HepG2 (cell line): ENCODE data around the gene MAPK9. TPM values are rescaled to one million over a fixed set of nuclear protein-coding genes. Genes with fewer than 3 reads are reported as not detected.

Experiments used
- ATF7-NPFF ChIP-seq: sonication (generic); formaldehyde crosslinking; IDR thresholded peaks from 2 replicates; pipeline ENCODE4 v1.8.1; 2023; ENCODE audit warnings: mild to moderate bottlenecking, low read depth, missing genetic modification reagents, moderate library complexity
- CHD4 ChIP-seq: fragments of 200-600 bp; sonication (generic); IDR thresholded peaks from 2 replicates; pipeline ENCODE4 v1.7.0; 2017; ENCODE audit warnings: mild to moderate bottlenecking, low read length, borderline replicate concordance
- ETV6 ChIP-seq: sonication (generic); formaldehyde crosslinking; conservative IDR thresholded peaks from 2 replicates; pipeline ENCODE4 v1.4.0; 2020; ENCODE audit warnings: missing genetic modification reagents
- GATA4 ChIP-seq: sonication (generic); IDR thresholded peaks from 2 replicates; pipeline ENCODE4 v1.6.1; 2016; ENCODE audit warnings: antibody characterized with exemption, low read depth, borderline replicate concordance
- KDM5B ChIP-seq: sonication (generic); formaldehyde crosslinking; IDR thresholded peaks from 2 replicates; pipeline ENCODE4 v1.4.0; 2020; ENCODE audit warnings: missing genetic modification reagents, mild to moderate bottlenecking, borderline replicate concordance
- NCOA5 ChIP-seq: sonication (generic); formaldehyde crosslinking; IDR thresholded peaks from 2 replicates; pipeline ENCODE4 v1.4.0; 2020; ENCODE audit warnings: missing genetic modification reagents
- ZFP90 ChIP-seq: sonication (generic); formaldehyde crosslinking; IDR thresholded peaks from 2 replicates; pipeline ENCODE4 v1.8.0; 2022; ENCODE audit warnings: missing genetic modification reagents, mild to moderate bottlenecking, inconsistent platforms, borderline replicate concordance
- ZMYM3 ChIP-seq: sonication (generic); formaldehyde crosslinking; IDR thresholded peaks from 2 replicates; pipeline ENCODE4 v1.5.1; 2020; ENCODE audit warnings: mild to moderate bottlenecking, missing genetic modification reagents
- ZNF251 ChIP-seq: sonication (generic); formaldehyde crosslinking; IDR thresholded peaks from 2 replicates; pipeline ENCODE4 v1.9.0; 2021; ENCODE audit warnings: mild to moderate bottlenecking, missing genetic modification reagents
- ZNF468 ChIP-seq: sonication (generic); formaldehyde crosslinking; IDR thresholded peaks from 2 replicates; pipeline ENCODE4 v1.8.0; 2022; ENCODE audit warnings: mild to moderate bottlenecking, moderate library complexity, missing genetic modification reagents
- ZNF619 ChIP-seq: sonication (generic); formaldehyde crosslinking; IDR thresholded peaks from 2 replicates; pipeline ENCODE4 v1.4.0; 2020; ENCODE audit warnings: mild to moderate bottlenecking, missing genetic modification reagents
- ZNF879 ChIP-seq: sonication (generic); formaldehyde crosslinking; IDR thresholded peaks from 2 replicates; pipeline ENCODE4 v1.8.1; 2023; ENCODE audit warnings: missing genetic modification reagents
- polyA plus RNA-seq, 8 experiments: library from polyadenylated mRNA; depleted of rRNA in 3 of 8; stranded (reverse) in 7 of 8; unstranded in 1 of 8; fragments of >200 nt; fragmentation: Illumina TruSeq in 4 of 8; extraction: Trizol in 4 of 8; gene quantifications; 2 replicates each; pipeline versions ENCODE4 v1.2.1 to v1.2.3, GENCODE V29; 2011 to 2016; ENCODE audit warnings: low read depth in 4 of 8, missing spikeins in 1 of 8, mixed read lengths in 1 of 8; ENCODE audit not compliant: insufficient read depth in 1 of 8
- total RNA-seq, 5 experiments: library from RNA; depleted of rRNA; stranded (reverse); fragments of >200 nt; fragmentation: Illumina TruSeq; extraction: Trizol; gene quantifications; 2 replicates each; pipeline ENCODE4 v1.2.3, GENCODE V29; 2016; ENCODE audit warnings: low read depth in 1 of 5
- TF ChIP-seq, protein P1 (sequence below): sonication (generic); formaldehyde crosslinking; IDR thresholded peaks from 2 replicates; pipeline ENCODE4 v1.5.0; 2020; ENCODE audit warnings: mild to moderate bottlenecking, missing genetic modification reagents
- TF ChIP-seq, protein P2 (sequence below): sonication (generic); formaldehyde crosslinking; IDR thresholded peaks from 2 replicates; pipeline ENCODE4 v1.4.0; 2020; ENCODE audit warnings: missing genetic modification reagents
- TF ChIP-seq, protein P3 (sequence below): IDR thresholded peaks from 2 replicates; pipeline ENCODE4 v1.6.1; 2016; ENCODE audit warnings: mild to moderate bottlenecking, missing biosample characterization, missing genetic modification reagents
- TF ChIP-seq, protein P4 (sequence below): IDR thresholded peaks from 2 replicates; pipeline ENCODE4 v1.6.1; 2018; ENCODE audit warnings: missing genetic modification reagents

MAPK9 gene
- total and polyA plus RNA-seq, 2 of the 13 experiments (the other 11 are each of a cell fraction or from before 2014, with no cell fraction given): 30.1 to 56.1 TPM

DNA sequence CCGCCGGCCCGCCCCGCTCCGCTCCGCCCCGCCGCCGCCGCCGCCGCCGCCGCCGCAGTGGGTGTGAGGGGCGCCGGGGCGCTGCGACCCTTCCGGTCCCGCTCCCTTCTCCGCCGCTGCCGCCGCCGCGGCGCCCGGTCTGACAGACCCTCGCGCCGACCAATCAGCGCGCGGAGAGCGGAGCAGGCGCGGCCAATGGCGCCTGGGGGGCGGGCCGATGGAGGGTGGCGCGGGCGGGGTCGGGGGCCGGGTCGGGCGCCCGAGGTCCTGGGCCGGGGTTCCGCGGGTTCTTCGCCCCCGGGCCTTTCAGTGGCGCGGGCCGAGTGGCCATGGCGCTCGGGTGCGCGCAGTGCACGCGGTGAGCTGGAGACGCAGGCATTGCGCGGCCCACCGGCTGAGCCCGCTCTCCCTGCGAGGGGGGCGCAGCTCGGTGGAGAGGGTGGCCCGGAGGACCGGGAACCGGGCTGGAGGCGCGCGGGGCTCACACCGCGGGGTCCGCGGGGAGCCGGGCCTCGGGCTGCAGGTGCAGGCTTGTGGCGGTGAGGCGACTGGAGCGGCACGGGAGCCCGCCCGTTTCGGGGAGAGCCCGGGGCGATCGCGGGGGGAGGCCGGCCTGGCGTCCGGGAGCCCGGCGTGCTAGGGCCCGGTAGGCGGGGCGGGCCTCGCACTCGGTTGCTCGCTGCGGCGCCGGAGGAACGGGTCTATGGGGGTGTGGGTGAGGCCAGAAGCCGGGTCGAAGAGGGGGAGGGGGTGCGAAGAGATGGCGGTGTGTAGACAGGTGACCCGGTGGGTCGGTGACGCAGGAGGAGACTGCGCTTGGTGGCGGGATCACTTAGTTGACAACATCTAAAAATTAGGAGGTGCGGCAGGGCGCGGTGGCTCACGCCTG, at the start of gene MAPK9 (continued):
- TF ChIP-seq KDM5B (CRISPR knock-in tag) (peak; percentile 79; the same call in 1 of the 2 replicates), ETV6 (CRISPR knock-in tag) (no peak), ATF7-NPFF (CRISPR knock-in tag) (peak; percentile 77), CHD4 (no peak), ZNF251 (CRISPR knock-in tag) (no peak), ZNF619 (CRISPR knock-in tag) (0 out of 2 replicates have a peak, but pooled peaks have one; percentile 28), ZFP90 (CRISPR knock-in tag) (0 out of 2 replicates have a peak, but pooled peaks have one; percentile 61), ZNF879 (CRISPR knock-in tag) (peak; percentile 34; the same call in 1 of the 2 replicates), GATA4 (no peak), NCOA5 (no peak), ZMYM3 (CRISPR knock-in tag) (peak; percentile 10; the same call in 1 of the 2 replicates), ZNF468 (CRISPR knock-in tag) (no peak)
- TF ChIP-seq, protein P1, sequence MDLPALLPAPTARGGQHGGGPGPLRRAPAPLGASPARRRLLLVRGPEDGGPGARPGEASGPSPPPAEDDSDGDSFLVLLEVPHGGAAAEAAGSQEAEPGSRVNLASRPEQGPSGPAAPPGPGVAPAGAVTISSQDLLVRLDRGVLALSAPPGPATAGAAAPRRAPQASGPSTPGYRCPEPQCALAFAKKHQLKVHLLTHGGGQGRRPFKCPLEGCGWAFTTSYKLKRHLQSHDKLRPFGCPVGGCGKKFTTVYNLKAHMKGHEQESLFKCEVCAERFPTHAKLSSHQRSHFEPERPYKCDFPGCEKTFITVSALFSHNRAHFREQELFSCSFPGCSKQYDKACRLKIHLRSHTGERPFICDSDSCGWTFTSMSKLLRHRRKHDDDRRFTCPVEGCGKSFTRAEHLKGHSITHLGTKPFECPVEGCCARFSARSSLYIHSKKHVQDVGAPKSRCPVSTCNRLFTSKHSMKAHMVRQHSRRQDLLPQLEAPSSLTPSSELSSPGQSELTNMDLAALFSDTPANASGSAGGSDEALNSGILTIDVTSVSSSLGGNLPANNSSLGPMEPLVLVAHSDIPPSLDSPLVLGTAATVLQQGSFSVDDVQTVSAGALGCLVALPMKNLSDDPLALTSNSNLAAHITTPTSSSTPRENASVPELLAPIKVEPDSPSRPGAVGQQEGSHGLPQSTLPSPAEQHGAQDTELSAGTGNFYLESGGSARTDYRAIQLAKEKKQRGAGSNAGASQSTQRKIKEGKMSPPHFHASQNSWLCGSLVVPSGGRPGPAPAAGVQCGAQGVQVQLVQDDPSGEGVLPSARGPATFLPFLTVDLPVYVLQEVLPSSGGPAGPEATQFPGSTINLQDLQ (CRISPR knock-in tag): no peak
- TF ChIP-seq, protein P2, sequence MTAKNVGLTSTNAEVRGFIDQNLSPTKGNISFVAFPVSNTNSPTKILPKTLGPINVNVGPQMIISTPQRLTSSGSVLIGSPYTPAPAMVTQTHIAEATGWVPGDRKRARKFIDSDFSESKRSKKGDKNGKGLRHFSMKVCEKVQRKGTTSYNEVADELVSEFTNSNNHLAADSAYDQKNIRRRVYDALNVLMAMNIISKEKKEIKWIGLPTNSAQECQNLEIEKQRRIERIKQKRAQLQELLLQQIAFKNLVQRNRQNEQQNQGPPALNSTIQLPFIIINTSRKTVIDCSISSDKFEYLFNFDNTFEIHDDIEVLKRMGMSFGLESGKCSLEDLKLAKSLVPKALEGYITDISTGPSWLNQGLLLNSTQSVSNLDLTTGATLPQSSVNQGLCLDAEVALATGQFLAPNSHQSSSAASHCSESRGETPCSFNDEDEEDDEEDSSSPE (CRISPR knock-in tag): 0 out of 2 replicates have a peak, but pooled peaks have one; percentile 22
- TF ChIP-seq, protein P3, sequence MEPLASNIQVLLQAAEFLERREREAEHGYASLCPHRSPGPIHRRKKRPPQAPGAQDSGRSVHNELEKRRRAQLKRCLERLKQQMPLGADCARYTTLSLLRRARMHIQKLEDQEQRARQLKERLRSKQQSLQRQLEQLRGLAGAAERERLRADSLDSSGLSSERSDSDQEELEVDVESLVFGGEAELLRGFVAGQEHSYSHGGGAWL (CRISPR knock-in tag): peak; percentile 34; the same call in 1 of the 2 replicates
- TF ChIP-seq, protein P4, sequence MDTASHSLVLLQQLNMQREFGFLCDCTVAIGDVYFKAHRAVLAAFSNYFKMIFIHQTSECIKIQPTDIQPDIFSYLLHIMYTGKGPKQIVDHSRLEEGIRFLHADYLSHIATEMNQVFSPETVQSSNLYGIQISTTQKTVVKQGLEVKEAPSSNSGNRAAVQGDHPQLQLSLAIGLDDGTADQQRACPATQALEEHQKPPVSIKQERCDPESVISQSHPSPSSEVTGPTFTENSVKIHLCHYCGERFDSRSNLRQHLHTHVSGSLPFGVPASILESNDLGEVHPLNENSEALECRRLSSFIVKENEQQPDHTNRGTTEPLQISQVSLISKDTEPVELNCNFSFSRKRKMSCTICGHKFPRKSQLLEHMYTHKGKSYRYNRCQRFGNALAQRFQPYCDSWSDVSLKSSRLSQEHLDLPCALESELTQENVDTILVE: peak; percentile 56; the same call in 1 of the 2 replicates
